GM21737 (cell line): ENCODE data around the gene PCBP3.

Experiments
- ATAC-seq: cut with Tn5 transposase; IDR thresholded peaks from one replicate; pipeline ENCODE4 v1.9.1; 2021; ENCODE audit warnings: mild to moderate bottlenecking, moderate library complexity; ENCODE audit not compliant: unreplicated experiment

Gene PCBP3

DNA sequence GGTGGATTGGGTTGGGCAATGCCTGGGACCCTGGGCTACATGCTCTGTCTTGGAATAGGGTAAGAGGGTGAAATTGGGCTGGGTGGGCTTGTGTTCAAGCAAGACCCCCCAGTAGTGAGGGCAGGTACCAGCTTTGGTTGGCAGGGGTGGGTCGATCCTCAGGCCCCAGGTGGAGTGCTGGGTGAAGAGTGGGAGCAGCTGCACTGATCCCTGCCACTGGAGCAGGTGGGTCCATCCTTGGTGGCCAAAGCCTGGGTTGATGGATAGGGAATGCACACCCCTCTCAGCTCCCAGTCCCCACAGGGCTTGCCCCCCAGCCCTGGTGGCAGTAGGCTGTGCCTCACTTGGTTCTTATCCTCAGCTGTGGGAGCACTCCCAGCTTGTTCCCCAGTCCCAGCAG is 135.2 kb downstream of the PCBP3 start:
- ATAC-seq, result no peak

DNA sequence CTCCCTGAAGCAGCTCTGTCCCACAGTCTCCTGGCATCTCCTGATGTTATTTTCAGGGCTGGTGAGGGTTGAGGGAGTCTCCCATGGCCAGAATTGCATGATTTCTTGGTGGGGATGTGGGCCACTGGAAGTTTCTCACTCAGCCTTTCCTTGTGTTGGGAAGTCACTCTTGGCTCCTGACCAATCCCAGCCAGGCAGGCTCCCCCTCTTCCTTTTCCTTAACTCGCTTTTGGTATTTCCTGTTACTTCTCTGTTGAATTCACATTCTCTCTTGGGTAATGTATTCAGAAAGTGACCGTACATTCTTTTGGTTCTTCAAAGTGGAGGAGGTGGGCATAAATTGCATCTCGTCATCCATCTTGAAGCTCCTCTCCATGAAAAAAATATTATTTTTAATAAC is 135.7 kb downstream of the PCBP3 start:
- no peak for ATAC-seq

DNA sequence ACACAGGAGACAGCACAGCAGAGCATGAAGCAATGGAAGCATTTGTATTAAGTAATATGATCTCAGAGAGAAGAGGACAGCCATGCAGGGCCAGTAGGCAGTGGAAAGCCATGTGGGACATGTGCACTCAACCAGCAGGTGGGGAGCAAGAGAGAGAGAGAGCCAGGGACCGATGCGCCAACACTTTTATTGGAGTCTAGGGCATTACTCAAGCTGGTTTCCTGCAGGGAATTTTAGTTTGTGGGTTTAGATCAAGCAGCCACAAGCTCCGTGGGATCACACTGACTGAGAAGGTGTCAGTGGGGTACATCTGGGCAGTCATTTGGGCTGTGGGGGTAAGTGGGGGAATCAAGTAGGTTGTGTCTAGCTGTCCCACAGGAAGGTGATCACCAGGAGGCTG is 137.1 kb downstream of the PCBP3 start:
- no peak for ATAC-seq

DNA sequence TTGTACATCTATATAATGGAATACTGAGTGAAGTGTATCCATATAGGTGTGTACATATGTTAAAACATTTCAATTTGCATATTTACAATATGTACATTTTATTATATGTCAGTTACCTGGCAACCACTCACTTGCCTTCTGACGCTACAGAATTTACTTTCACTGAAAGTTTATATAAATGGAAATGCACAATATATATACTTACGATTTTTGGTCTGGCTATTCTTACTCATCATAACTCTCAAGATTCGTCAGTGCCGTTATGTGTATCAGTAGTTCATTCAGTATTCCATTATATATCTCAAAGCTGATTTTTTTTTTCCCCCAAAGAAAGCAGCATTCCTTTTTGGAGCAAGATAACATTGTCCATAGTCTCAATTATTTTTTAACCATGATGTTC is 138.2 kb downstream of the PCBP3 start:
- ATAC-seq, result no peak

DNA sequence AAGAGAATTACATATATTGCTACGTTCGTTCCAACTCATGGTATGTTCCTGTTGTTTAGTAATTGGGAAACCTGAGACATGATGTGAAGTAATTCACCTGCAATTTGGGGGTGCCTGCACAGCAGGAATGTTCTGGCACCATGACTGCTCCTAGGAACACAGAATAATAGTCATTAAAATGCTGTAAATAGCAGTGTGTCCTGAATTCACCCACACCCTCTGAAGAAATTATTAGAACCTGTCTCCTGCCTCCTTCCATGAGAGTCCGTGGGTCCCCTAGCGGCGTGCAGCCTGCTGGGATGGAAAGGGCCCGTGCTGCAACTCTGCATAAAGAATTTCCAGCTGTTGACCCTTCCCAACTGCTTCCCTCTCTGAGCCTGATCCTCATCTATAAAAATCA is 143.1 kb downstream of the PCBP3 start:
- no peak for ATAC-seq

DNA sequence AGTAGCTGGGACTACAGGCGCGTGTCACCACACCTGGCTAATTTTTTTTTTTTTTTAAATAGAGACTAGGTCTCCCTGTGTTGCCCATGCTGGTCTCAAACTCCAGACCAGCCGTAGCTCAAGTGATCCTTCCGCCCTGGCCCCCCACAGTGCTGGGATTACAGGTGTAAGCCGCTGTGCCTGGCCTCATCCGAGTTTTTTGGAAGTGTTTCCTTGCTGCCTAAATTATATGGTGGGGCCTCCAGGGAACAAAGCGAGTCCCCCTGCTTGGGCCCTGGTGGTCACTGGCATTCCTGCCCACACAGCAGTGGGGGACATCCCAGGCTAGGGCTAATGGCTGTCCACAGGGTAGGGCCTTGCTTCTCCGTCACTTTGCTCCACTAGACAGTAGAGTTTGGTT is 143.8 kb downstream of the PCBP3 start:
- no peak for ATAC-seq

DNA sequence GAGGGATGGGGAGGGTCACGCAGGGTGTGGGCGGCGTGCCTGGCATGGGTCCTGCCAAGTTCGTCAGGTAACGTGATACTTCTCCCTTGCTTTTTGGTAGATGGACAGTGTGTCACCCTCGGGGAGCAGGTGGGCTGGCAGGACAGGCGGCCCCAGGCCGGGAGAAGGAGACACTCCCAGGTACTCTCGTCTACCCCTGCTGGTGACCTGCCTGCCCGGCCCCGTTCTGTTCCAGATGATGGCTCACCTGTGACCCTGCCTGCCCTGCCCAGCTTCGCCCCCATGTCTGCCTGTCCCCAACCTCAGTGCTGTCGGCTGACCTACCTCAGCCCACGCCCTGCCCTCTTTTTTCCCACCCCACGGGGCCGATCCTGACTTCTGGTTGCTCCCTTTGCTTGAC is 144.7 kb downstream of the PCBP3 start:
- ATAC-seq, result no peak

DNA sequence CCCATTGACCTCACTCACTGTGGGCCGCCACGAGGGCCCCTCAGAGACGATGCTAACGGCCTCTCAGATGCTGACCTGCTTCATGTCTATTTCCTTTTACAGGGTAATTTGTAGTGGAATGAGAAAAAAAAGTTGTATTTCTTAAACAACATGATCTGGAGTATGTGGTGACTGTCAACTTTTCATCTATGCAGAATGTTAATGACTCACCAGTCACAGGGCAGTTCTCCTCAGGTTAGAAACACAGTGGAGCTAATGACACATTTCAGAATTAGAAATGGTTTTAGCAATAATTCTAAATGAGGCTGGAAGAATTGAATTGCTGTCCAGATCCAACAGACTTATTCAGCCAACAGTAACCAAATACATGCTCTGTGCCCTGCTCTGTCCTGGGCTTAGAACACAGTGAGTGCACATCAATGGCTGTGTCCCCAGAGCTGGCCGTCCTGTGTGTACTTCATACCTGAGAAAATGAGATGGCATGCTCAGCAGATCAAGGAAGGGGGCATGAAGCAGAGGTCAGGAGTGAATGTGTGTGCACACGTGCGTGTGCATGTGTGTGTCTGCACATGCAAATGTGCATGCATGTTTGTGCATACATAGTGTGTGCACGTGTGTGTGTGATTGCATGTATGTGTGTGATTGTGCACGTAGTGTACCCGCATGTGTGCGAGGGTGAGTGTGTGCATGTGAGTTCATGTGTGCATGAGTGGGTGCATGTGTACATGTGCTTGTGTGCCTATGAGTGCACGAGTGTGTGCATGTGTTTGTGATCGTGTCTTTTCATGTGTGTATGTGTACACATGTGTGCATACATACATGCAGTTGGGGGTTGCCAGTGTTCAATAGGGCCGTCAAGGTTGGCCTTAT is 145.3 kb downstream of the PCBP3 start:
- ATAC-seq, result no peak

DNA sequence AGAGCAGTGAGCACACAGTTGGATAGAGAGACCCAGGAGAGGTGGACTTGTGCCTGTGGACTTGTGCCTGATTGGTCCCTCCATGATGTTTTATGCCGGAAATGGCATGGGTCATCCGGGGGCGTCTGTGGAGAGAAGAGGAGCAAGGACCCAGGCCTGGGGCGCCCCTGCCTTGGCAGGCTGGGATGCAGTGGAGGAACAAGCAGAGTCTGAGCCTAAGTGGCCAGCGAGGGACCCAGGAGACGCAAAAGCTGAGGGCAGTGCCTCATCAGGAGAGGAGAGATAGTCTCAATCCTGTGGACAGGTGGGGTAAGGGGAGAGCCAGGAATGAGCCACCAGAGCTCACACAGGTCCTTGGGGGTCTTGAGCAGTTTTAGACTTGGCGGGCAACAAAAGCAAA is 146.9 kb downstream of the PCBP3 start:
- ATAC-seq, result no peak

DNA sequence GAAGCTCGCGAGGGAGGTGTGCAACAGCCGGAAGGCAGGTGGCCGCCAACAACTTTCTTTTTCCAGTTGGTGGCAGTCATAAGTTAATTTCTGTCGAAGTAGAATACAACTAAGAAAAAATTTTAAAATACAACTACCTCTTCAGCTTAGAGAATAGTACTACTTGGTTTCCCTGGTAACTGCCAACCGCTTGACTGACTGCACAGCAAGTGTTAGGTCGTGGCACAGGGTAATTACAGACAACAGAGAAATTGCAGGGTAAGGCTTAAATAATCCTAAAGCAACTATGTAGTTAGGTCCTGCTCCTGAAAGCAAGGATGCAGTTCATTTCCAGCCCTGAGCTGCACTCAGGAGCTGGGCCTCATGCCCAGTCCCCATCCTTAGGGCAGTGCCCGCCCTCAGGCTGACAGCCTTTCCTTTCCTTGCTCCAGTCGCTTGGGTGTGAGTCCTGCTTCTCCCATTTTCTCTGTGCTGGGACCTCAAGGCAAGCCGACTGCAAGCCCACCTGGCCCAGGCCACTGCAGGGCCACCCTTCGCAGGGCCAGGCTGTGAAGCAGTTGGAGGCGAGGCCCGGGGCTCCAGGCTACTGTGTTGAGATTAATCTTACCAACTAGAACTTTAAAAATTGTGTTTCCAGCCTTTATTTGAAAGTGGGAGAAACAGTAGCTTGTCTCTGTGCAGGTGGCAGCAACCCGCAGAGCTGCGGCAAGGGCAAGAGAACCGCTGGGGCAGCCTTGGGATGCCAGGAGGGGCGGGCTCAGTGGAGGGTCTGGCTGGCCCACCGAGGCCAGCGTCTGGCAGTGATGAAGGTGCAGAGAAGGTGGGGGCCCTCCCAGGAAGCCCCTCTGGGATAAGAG is 148.3 kb downstream of the PCBP3 start:
- ATAC-seq, result no peak

DNA sequence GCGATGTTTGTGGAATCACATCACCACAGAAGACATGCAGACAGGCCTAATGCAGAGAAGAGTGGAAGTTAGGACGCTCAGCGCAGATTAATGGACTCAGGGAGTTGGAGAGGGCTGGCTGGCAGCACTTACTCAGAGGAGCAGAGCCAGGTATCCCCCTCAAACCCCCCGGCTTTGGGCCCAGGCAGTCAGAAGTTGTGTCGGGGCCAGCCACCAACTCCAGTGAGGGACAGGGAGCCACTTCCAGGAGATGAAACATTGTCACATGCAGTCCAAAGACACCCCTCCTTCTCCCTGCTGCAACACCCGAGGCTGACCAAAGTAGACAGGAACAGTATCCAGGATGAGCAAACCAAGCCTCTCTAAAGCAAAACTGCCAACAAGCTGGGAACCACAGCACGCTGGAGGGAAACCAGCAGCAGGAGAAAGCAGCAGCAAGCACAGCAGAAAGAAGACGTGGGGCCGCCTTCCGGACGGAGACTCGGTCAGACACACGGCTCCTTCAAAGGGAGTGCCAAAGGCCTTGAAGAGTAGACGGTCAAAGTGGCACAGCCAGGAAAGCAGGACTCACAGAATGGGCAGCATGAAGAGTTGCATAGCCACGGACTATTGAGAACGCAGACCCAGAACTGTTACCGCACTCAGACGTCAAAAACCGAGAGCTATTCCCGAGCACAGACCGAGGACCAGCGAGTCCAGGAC is 149.3 kb downstream of the PCBP3 start:
- ATAC-seq, result no peak

DNA sequence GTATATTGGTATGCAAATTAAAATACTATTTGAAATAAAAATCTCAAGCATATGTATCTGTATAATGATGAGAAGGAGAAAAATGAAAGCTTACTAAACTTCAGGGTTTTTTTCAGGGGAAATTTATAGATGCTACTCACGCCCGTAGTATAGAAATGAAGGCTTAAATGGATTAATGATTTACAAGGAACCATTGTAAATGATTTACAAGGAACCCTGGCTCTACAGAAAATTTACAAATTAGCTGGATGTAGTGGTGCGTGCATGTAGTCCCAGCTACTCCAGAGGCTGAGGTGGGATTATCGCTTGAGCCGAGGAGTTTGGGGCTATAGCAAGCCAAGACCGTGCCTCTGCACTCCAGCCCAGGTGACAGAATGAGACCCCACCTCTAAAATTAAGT is 150.5 kb downstream of the PCBP3 start:
- ATAC-seq, result no peak

DNA sequence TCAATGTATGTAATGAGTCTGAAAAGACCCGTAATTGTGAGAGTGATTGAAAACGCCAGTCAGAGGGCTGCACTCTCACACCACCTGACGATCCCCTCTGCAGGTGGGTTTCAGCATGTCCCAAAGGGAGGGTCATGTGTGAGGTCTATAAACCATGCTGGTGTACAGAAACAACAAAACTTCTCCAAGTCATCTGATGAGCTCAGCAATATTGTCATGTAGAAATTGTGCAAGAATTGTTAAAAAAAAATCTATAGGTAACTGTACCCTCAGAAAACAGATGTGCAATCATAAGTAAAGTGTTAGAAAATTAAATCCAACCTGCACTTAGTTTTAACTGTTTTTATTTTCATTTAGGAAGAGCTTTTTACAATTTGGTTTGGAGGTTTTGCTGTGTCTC is 152.5 kb downstream of the PCBP3 start:
- ATAC-seq, result no peak

DNA sequence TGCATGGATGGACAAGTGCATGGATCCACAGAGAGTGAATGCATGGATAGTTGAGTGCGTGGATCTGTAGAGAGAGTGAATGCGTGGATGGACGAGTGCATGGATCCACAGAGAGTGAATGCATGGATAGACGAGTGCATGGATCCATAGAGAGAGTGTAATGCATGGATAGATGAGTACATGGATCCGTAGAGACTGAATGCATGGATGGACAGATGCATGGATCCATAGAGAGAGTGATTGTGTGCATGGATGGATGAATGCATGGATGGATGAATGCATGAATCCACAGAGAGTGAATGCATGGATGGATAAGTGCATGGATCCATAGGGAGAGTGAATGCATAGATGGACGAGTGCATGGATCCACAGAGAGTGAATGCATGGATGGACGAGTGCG is 153.8 kb downstream of the PCBP3 start:
- no peak for ATAC-seq

DNA sequence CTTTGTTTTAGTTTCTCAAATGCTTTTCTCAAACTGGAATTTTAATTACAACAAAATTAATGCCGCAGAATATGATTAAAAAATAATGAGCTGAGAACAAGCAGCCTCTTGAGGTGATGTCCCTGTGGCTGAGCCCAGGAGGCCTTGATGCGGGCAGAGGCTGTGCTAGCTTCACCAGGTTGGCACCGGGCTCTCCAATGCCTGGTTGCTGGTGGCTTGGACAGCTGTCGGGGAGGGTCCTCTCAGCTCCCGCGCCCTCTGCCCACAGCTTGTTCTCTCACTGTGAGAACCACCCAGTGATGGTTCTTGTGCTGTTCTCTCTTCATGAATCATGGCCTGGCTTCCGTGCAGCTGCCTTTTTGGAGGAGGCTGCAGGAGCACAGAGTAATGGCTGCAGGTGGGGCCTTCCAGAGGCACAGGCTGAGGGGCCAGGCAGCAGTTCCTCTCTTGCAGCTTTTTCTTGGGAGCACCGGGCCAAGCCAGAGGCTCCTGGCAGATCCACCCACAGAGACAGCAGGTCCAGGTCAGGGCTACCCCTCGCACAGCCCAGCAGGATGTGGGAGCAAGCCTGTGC is 156.3 kb downstream of the PCBP3 start:
- ATAC-seq, result no peak

DNA sequence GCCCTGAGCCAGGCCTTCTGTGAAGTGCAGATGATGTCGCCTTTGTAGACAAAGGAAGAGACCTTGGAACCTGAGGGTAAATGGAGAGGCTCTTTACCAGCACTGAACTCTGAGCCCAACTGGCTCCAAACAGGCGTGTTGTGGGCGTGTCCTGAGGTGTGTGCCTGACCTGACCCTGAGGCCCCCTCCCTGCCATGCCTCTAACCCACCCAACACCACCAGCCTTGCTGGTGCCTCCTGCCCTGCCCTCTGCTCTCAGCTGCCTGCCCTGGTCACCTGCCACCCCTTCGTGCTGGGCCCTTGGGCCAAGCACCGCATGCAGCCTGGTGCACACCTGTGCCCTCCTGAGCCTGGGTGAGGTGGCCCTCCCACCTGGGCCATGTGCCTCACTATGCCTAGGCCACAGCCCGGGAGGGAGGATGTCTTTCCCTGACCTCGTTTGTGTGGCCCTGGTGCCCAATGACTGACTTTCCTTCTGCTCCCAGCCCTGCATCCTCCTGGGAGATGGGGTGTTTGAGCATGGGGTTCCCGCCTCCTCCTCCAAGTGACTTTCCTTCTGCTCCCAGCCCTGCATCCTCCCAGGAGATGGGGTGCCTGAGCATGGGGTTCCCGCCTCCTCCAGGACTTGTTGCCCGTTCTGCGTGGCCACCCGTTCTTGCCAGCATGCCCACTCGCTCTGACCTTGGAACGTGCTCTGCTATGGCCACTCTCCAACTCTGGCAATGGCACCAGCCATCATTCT is 157.0 kb downstream of the PCBP3 start:
- no peak for ATAC-seq

DNA sequence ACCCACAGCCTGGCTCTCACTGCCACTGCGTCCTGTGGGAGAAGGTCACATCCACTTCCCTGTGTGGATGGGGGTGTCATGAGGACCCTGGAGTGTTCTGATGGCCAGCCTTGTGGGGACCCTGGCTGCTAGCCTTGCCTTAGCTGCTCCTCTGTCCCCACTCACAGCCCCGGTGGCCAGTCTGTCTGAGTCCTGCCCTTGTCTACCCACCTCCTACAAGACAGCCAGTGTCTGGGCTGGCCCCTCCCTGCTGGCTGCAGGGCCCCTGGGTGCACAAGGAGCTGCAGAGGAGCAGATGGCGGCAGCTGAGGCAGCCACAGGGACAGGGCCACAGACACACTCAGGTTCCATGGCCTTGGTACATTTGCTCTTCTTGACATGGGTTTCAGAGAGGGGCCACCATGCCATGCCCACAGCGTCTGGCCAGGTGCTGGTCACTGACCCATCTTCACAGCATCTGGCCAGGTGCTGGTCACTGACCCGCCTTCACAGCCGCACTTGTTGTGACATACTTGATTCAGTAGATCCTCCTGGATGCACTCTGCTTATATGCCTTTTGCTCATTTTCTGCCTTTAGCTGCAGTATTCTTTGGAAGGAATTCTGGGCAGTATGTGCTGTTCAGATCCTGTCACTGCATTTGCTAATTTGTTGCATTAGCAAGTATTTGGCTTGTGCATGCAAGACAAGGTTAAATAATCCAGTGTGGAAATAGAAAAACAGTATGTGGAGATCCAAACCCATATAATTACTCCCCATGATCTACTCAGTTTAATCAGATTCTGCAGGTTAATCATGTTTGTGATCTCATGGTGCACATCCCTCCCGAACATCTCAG is 157.8 kb downstream of the PCBP3 start:
- ATAC-seq, result no peak

DNA sequence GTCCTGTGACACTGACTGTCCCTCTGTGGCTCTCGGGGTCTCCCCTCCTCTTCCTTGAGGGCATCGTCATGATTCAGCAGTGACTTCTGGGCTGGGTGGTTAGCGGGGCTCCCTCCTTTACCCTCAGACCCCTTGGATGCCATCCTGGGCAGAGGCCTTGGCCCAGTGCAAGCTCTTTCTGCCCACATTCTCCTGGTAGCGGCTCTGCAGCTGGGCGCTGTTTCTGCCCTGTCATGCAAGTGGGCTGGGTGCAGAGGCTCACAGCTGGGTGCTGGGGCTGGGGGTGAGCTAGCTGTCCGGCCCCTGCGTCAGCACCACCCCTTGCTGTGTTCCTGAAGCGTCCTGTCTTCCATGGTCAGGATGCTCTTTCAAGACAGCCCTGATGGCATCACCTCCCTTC is 158.5 kb downstream of the PCBP3 start:
- ATAC-seq, result no peak

DNA sequence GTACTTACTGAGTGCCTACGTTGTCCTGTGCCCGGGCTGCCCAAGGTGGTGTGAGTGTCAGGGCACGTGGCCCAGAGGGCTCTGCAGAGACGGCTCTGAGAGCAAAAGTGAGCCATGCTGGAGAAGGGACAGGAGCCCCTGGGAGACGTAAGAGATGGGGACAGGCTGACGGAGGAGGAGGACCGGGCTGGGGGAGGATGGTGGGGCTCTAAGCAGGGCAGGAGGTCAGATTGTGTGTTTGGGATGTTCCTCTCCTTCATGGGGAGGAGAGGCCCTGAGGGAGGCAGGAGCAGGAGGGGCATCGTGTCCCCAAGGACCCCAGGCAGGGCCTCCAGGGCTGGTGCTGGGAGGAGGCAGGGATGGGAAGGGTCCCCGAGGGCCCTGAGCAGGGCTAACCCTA is 158.9 kb downstream of the PCBP3 start:
- ATAC-seq, result no peak
